GM13977 (cell line): ENCODE data around the gene SIAE.

Source experiments
- DNase-seq: peaks from one replicate; pipeline ENCODE4 v3.0.0; 2012; ENCODE audit warnings: low spot score
- in situ Hi-C: fragments of 300-500 bp; cut with MboI; formaldehyde crosslinking; loops from one replicate; pipeline ENCODE4 v1.12.0; 2022; ENCODE audit warnings: low sequenced_read_pairs, low pct_unique_long_range_greater_than_20kb, mixed read lengths, inconsistent platforms; ENCODE audit not compliant: unreplicated experiment
- TF ChIP-seq, protein P1 (sequence below): IDR thresholded peaks from 2 replicates; pipeline ENCODE4 v1.5.1; 2012; ENCODE audit warnings: mild to moderate bottlenecking, control low read depth; ENCODE audit not compliant: insufficient read depth; ENCODE audit errors: extremely low read depth, missing control alignments

The SIAE gene

DNA sequence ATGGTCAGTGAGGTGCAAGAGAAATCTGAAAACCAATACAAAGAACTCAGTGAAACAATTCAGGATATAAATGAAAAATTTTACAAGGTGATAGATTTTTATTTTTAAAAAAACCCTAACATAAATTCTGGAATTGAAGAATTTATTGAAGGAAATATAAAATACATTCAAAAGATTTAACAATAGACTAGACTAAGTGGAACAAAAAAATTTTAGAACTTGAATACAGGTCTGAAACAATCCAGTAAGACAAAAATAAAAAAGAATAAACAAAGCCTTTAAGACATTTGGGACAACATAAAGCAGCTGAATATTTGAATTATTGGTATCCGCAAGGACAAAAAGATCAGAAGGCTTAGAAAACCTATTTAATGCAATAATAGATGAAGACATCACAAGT is 8.9 kb upstream of the SIAE start:
- in situ Hi-C loops = no loop called here
- TF ChIP-seq, protein P1, sequence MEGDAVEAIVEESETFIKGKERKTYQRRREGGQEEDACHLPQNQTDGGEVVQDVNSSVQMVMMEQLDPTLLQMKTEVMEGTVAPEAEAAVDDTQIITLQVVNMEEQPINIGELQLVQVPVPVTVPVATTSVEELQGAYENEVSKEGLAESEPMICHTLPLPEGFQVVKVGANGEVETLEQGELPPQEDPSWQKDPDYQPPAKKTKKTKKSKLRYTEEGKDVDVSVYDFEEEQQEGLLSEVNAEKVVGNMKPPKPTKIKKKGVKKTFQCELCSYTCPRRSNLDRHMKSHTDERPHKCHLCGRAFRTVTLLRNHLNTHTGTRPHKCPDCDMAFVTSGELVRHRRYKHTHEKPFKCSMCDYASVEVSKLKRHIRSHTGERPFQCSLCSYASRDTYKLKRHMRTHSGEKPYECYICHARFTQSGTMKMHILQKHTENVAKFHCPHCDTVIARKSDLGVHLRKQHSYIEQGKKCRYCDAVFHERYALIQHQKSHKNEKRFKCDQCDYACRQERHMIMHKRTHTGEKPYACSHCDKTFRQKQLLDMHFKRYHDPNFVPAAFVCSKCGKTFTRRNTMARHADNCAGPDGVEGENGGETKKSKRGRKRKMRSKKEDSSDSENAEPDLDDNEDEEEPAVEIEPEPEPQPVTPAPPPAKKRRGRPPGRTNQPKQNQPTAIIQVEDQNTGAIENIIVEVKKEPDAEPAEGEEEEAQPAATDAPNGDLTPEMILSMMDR = no peak
- DNase-seq = no peak

DNA sequence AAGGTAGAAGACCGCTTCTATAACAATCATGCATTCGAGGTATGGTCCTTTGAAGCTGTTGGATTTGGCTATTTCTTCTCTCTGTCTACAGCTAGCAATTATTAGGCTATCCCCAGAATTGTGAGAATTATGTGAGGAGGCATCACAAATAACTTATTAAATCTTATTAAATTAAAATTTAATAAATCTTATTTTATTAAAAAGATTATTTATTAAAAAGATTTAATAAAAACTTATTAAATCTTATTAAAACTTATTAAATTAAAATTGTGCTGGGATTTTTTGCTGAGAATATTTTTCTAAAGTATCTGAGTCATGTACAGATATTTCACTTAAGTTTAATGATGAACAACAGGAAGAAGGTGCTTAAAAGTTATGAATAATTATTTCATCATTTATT is 7.9 kb upstream of the SIAE start:
- in situ Hi-C loops = no loop called here

DNA sequence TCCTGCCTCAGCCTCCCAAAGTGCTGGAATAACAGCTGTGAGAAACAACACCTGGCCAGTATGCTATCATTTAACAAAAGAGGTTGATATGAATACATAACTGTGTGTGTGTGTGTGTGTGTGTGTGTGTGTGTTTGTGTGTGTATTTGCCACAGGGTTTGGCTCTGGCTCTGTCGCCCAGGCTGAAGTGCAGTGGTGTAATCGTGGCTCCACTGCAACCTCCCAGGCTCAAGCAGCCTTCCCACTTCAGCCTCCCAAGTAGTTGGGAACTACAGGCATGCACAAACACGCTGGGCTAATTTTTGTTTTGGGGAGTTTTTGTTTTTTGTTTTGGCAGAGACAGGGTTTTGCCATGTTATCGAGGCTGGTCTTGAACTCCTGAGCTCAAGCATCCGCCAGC is 4.9 kb upstream of the SIAE start:
- DNase-seq = no peak
- TF ChIP-seq, protein P1 = no peak
- in situ Hi-C loops = no loop called here

More for the DNA sequence above, 7.9 kb upstream of the SIAE start:
- no peak for DNase-seq
- TF ChIP-seq, protein P1 = no peak

DNA sequence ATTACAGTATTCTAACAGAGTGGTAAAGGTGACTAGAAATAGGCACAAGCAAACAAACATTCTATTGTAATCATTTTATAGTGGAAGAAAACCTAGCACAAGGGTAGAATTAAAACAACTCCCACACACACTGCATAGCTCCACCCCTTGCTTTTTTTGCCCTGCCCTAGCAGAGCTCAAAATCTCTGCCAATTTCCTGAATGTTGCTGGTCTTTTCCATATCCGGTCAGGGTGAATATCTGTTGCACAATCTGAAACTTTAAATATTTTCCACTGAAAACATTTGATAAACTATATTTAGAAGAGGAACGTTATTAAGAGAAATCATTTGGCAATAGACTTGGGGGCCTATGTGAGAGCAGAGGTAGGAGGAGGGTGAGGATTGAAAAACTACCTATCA is 2.8 kb upstream of the SIAE start:
- in situ Hi-C loops = no loop called here

DNA sequence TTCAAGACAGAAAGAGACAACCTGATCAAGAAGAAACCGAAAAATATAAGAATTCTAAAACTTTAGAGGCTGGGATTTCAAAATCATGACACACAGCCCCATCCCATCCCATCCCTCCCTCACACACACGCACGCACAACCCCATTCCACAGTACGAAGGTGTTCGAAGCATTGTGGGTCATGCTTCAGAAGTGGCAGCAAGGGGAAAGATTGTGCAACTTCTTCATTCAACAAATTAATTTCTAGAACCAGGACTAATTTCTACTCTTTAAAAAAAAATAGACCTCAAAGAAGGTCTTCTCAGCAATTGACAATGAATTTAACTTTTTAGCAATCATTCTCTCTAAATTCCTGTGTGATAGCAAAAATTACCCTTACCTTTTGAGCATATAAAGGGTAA is 1.0 kb upstream of the SIAE start:
- no peak for DNase-seq
- TF ChIP-seq, protein P1 = no peak
- in situ Hi-C loops = loop anchor here (5.0 to 25.0 kb wide), 2 partner anchors 88 to 163 kb away; partner anchors contain the start of gene ESAM

More for the DNA sequence above, 2.8 kb upstream of the SIAE start:
- TF ChIP-seq, protein P1 = no peak
- no peak for DNase-seq

DNA sequence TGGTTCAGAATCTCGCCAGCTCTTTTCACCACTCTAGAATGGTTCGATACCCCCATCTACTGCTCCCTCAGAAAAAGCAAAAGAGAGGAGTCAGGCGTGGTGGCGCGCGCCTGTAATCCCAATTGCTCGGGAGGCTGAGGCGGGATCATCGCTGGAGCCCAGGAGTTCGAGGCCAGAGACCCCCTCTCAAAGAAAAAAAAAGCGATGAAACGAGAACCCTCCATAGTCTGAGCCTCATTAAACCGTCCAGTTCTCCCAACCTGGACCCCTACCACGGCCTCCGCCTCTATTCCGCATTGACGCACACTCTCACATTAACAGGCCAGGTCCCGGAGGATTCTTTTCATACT is 604 bp upstream of the SIAE start:
- TF ChIP-seq, protein P1 = no peak
- DNase-seq = no peak

More for the DNA sequence above, 604 bp upstream of the SIAE start:
- in situ Hi-C loops = loop anchor here (5.0 to 25.0 kb wide), 2 partner anchors 88 to 163 kb away; partner anchors contain the start of gene ESAM
